ENCODE results near the gene KCNQ2.

- TF ChIP-seq, protein P1, sequence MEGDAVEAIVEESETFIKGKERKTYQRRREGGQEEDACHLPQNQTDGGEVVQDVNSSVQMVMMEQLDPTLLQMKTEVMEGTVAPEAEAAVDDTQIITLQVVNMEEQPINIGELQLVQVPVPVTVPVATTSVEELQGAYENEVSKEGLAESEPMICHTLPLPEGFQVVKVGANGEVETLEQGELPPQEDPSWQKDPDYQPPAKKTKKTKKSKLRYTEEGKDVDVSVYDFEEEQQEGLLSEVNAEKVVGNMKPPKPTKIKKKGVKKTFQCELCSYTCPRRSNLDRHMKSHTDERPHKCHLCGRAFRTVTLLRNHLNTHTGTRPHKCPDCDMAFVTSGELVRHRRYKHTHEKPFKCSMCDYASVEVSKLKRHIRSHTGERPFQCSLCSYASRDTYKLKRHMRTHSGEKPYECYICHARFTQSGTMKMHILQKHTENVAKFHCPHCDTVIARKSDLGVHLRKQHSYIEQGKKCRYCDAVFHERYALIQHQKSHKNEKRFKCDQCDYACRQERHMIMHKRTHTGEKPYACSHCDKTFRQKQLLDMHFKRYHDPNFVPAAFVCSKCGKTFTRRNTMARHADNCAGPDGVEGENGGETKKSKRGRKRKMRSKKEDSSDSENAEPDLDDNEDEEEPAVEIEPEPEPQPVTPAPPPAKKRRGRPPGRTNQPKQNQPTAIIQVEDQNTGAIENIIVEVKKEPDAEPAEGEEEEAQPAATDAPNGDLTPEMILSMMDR (IDR thresholded peaks at IDR 0.05) = no peak
- TF ChIP-seq POLR2A (IDR thresholded peaks at IDR 0.05) = no peak
These were observed 58.3 kb downstream of the KCNQ2 start for GRCh38 chr20:63413963-63414684.
